ENCODE results near the gene KHSRP.

DNA sequence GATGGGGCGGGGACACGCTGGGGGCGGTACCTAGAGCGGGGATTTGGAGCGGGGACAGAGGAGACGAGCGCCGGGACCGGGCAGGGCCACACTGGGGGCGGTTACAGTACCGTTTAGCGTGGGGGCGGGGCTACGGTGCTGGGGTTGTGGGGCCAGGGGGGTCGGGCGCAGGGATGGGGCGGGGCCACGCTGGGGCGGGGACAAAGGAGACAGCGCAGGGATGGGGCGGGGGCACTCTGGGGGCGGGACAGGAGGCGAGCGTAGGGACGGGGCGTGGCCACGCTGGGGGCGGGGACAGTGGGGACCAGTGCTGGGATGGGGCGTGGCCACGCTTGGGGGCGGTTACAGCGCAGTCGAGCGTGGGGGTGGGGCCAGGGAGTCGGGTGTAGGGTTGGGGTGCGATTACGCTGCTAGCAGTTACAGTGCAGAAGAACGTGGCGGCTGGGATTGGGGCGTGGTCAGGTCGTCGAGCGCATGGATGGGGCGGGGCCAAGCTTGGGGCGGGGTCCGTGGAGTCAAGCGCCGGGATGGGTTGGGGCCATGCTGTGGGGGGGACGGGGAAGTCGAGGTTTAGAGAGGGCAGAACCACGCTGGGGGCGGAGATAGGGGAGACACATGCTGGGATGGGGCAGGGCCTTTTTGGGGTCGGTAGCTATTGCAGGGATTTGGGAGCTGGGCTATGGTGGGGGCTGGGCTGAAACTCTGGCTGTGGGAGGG, 51.4 kb downstream of the KHSRP start:
- TF ChIP-seq, protein P1, sequence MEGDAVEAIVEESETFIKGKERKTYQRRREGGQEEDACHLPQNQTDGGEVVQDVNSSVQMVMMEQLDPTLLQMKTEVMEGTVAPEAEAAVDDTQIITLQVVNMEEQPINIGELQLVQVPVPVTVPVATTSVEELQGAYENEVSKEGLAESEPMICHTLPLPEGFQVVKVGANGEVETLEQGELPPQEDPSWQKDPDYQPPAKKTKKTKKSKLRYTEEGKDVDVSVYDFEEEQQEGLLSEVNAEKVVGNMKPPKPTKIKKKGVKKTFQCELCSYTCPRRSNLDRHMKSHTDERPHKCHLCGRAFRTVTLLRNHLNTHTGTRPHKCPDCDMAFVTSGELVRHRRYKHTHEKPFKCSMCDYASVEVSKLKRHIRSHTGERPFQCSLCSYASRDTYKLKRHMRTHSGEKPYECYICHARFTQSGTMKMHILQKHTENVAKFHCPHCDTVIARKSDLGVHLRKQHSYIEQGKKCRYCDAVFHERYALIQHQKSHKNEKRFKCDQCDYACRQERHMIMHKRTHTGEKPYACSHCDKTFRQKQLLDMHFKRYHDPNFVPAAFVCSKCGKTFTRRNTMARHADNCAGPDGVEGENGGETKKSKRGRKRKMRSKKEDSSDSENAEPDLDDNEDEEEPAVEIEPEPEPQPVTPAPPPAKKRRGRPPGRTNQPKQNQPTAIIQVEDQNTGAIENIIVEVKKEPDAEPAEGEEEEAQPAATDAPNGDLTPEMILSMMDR (IDR thresholded peaks at IDR 0.05): no peak
- no peak for TF ChIP-seq POLR2A (IDR thresholded peaks at IDR 0.05)
